Measurements from ENCODE around the gene SLC25A19. TPM values are rescaled to one million over a fixed set of nuclear protein-coding genes. Genes with fewer than 3 reads are reported as not detected.

Gene SLC25A19
- 0.79 and 1.3 TPM in 2 replicates for total RNA-seq

DNA sequence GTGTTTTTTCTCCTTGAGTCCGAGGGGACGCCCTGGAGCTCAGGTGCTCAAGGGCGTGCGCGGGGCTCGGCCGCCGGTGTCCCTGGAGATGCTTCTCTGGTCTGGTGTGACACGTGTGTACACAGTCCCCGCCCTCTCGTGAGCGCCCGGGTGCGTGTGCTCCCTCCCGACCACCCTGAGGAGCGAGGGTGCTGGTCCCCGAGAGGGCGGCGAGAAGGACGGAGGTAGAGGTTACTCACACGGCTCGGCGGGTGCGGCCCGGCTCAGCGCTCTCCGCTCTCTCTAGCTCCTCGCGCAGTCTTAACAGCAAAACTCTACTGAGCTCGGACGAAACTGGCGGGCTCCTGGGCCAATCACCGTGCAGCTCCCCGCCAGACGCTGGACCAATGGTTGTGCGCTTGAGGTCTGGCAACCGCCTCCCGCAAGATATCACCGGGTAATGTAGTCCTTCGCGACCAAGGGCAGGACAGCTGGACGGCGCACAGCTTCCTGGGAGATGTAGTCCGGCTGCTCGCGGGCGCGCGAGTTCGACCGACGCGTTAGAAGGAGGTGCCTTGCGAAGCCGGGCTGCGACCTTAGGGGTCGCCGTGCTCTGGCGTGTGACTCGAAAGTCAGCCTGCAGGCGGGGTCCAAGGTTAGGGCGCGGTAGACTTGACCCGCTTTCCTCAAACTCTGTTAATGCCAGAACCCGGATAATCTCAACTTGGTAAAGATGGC lies at the start of gene SLC25A19:
Gene SLC25A19 (minus strand): TSS at position 319 of the 717 bp plus-strand sequence. CDS start 2,669 bp downstream, outside the sequence.

DNA sequence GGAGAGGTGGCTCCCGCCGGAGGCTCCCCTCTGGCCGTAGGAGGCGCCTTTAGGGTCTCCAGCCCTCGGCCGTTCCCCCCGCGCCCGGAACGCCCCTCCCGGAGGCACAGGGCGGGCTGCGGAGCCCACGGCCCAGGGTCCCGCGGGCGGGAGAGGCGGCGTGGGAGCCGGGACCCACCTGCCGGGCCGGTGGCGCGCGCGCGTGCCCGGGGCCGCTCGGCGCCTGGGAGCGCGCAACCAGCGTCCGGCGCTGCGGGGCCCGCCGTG lies 18.3 kb downstream of the SLC25A19 start, which contains the start of gene MIF4GD:
Gene MIF4GD (minus strand): TSS at position 266 of the 267 bp plus-strand sequence. CDS start 1,036 bp downstream, outside the sequence.

DNA sequence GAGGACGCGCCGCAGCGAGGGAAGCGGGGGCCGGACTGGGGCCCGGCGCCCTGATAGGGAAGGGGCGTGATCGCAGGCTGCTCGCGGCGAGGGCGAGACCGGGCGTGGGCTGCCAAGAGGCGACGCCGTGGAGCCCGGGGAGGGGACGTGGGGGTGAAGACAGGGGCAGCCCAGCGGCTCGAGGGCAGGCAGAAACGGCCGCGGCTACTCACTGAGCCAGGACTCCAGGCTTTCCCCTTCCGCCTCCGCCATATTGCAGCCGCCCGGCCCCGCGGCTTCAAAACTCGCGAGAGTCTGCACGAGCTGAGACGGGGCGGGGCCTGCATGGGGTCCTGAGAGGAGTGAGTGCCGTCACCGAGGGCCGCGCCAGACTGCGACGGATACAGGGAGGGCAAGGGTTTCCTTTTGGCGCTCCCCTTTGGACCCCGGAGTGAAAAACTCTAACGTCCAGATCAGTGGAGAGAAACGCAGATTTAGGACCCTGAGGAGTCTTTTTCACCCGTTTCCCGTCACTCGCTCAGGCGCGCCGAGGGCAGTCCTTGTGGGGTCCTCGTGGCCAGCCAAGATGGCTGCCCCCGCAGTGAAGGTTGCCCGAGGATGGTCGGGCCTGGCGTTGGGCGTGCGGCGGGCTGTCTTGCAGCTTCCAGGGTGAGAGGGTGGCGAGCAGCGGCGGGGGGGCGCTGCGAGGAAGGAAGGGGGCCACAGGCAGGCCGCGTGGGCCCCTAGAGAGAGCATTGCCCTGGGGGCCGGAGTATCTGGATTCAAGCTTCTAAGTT lies 27.7 kb downstream of the SLC25A19 start, which contains the start of the genes GGA3 and MRPS7:
Gene GGA3 (minus strand): TSS at position 271 of the 776 bp plus-strand sequence. CDS start 19 bp downstream, at position 252.
Gene MRPS7 (plus strand): TSS at position 544 of the 776 bp plus-strand sequence. CDS start 22 bp downstream, at position 566.

Other genes starting within 250 kb of the SLC25A19 start
- gene ATP5PD, start 242.5 kb downstream of the SLC25A19 start, total RNA-seq: 228 and 229 TPM in 2 replicates
- gene KCTD2, start 242.2 kb downstream of the SLC25A19 start, total RNA-seq: 17.0 and 21.6 TPM in 2 replicates
- gene SLC16A5, start 201.5 kb downstream of the SLC25A19 start, total RNA-seq: 32.4 and 34.9 TPM in 2 replicates
- gene ARMC7, start 179.5 kb downstream of the SLC25A19 start, total RNA-seq: 2.6 and 3.5 TPM in 2 replicates
- 68.2 and 75.0 TPM in 2 replicates for gene NT5C, start 157.7 kb downstream of the SLC25A19 start, total RNA-seq
- gene JPT1, start 134.9 kb downstream of the SLC25A19 start, total RNA-seq: 53.4 and 162 TPM in 2 replicates
- 74.1 and 119 TPM in 2 replicates for gene SUMO2, start 106.5 kb downstream of the SLC25A19 start, total RNA-seq
- gene NUP85, start 83.8 kb downstream of the SLC25A19 start, total RNA-seq: 27.8 and 32.2 TPM in 2 replicates
- gene GGA3, start 27.8 kb downstream of the SLC25A19 start, total RNA-seq: 16.1 and 18.4 TPM in 2 replicates
- gene MRPS7, start 27.6 kb downstream of the SLC25A19 start, total RNA-seq: 49.5 and 85.0 TPM in 2 replicates
- 4.4 and 5.5 TPM in 2 replicates for gene MIF4GD, start 18.2 kb downstream of the SLC25A19 start, total RNA-seq
- gene GRB2, start 116.2 kb upstream of the SLC25A19 start, total RNA-seq: 39.7 and 63.3 TPM in 2 replicates
- gene TMEM94, start 167.2 kb upstream of the SLC25A19 start, total RNA-seq: 34.2 and 45.4 TPM in 2 replicates
- 7.1 and 9.3 TPM in 2 replicates for gene CASKIN2, start 226.1 kb upstream of the SLC25A19 start, total RNA-seq
- gene TSEN54, start 227.1 kb upstream of the SLC25A19 start, total RNA-seq: 10.2 and 12.7 TPM in 2 replicates
- gene LLGL2, start 236.3 kb upstream of the SLC25A19 start, total RNA-seq: 11.4 and 18.0 TPM in 2 replicates